HUES48 (cell line): Measurements from ENCODE around the gene GRIN2A.

Experiments used
- H3K27ac ChIP-seq: one replicate; pipeline ENCODE4 v1.7.0; 2013; ENCODE audit warnings: low read depth, low read length, inconsistent platforms
- H3K27me3 ChIP-seq: 2 replicates; pipeline ENCODE4 v1.6.1; 2013; ENCODE audit warnings: mild to moderate bottlenecking, low read length; ENCODE audit not compliant: control insufficient read depth, insufficient read depth
- H3K36me3 ChIP-seq: 2 replicates; pipeline ENCODE4 v1.6.1; 2013; ENCODE audit warnings: low read length; ENCODE audit not compliant: control insufficient read depth, insufficient read depth
- H3K4me1 ChIP-seq: 2 replicates; pipeline ENCODE4 v1.6.1; 2013; ENCODE audit warnings: mild to moderate bottlenecking, low read length; ENCODE audit not compliant: control insufficient read depth, insufficient read depth
- H3K4me3 ChIP-seq: 2 replicates; pipeline ENCODE4 v1.5.1; 2013; ENCODE audit warnings: mild to moderate bottlenecking, low read depth, low read length
- H3K9ac ChIP-seq: 2 replicates; pipeline ENCODE4 v1.6.1; 2013; ENCODE audit warnings: mild to moderate bottlenecking, low read depth, low read length, moderate library complexity
- H3K9me3 ChIP-seq: 2 replicates; pipeline ENCODE4 v1.6.1; 2013; ENCODE audit warnings: low read length; ENCODE audit not compliant: control insufficient read depth, insufficient read depth

Gene GRIN2A

DNA sequence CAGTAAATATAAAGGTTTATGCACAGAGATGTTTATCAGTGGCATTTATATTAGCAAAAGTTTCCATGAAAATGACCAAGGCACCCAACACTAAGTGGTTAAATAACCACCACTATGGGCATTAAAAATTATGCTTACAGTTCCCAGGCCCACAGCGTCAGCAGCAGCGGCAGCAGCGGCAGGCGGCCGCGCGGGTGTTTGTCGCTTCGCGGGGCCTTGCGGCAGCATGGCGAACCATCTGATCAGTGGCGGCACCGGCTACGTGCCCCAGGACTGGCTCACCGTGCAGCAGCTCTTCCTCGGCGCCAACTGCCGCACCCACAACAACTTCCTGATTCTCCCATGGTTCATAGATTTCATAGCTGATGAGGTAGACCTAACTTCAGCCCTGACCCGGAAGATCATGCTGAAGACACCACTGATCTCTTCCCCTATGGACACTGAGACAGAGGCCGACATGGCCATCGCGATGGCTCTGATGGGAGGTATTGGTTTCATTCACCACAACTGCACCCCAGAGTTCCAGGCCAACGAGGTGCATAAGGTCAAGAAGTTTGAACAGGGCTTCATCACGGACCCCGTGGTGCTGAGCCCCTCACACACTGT, 71.0 kb downstream of the GRIN2A start:
- Histone ChIP-seq H3K27ac (no peak overlapping the region), H3K4me1 (no peaks in the 10 kb centered on the region), H3K27me3 (no peaks in the 10 kb centered on the region), H3K9ac (no peak overlapping the region), H3K9me3 (no peaks in the 10 kb centered on the region), H3K36me3 (no peaks in the 10 kb centered on the region), H3K4me3 (no peak overlapping the region)

DNA sequence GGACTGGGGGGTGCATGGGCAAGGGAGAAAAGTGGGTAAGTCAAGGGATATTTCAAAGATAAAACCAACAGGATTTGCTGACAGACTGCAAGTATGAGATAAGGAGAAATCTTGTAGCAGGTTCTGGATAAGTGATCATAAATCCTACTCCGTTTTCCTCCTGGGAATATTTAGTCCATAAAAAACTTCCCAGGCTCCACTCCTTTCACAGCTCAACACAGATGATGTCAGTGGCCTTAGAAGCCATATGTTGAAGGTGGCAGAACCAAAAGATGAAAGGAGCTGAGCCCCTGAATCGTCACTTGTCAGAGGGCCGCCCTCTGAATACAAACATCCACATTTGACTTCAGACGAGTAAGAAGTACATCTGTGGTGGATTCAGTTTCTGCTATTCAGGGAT, 71.7 kb downstream of the GRIN2A start:
- H3K4me1 ChIP-seq: no peaks in the 10 kb centered on the region
- no peak overlapping the region for H3K4me3 ChIP-seq
- H3K27ac ChIP-seq: no peak overlapping the region
- H3K9me3 ChIP-seq: no peaks in the 10 kb centered on the region
- H3K9ac ChIP-seq: no peak overlapping the region
- H3K36me3 ChIP-seq: no peaks in the 10 kb centered on the region
- H3K27me3 ChIP-seq: no peaks in the 10 kb centered on the region

DNA sequence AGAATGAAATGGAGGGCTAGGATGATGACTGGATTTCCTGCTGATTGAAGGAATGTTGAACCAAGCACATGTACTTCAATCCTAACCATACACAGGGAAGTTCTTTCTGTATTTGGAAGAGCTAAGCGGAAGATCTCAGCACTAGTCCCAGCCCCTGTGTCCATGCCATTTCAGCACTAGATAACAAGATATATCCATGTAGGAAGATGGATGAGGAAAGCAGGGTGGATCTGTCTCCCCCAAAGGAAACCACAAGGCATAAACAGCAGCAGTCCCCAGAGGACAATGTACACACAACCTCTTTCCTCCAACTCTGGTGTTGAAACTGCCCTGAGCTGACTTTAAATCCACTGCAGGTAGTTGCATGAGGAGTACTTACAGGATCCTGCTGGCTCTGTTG, 75.1 kb downstream of the GRIN2A start:
- Histone ChIP-seq H3K36me3 (no peaks in the 10 kb centered on the region), H3K4me3 (no peak overlapping the region), H3K9me3 (no peaks in the 10 kb centered on the region), H3K4me1 (no peaks in the 10 kb centered on the region), H3K27me3 (no peaks in the 10 kb centered on the region), H3K27ac (no peak overlapping the region), H3K9ac (no peak overlapping the region)

DNA sequence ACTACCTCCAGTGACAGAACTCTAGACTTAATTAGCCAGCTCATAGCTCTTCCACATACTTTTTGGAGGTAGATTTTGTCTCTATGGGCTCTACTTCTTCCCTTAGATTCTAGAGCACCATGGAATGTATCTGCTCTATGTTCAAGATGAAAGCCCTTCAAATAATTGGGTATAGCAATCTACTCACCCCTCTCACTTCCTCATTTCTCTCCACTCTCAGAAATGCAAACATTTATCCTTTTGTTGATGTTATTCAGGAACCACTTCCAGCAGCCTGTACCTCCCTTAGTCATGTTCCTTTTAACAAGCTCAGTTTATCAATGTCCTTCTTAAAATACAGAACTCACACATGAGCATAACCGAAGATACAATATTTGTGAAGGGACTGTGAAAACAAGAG, 78.5 kb downstream of the GRIN2A start:
- no peak overlapping the region for H3K27ac ChIP-seq
- no peak overlapping the region for H3K9ac ChIP-seq
- H3K9me3 ChIP-seq: no peaks in the 10 kb centered on the region
- no peaks in the 10 kb centered on the region for H3K36me3 ChIP-seq
- no peaks in the 10 kb centered on the region for H3K4me1 ChIP-seq
- H3K4me3 ChIP-seq: no peak overlapping the region
- no peaks in the 10 kb centered on the region for H3K27me3 ChIP-seq

DNA sequence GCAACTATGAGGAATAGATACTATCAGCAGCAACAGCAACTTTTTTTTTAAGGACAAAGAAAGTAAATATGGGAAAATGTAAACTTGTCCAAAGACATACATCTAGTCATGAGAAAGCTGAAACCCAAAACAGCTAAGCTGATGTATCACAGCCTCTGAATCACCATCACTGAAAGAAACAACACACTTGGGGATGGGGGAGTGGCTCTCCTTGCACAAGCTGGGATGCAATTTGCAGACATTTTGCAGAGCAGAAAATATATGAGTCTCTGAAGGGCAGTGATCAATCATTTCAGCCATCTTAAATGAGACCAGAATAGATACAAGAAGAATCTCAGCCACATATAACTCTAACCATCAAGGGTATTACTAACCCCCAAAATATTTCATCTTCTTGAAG, 79.1 kb downstream of the GRIN2A start:
- Histone ChIP-seq H3K27ac (no peak overlapping the region), H3K9ac (no peak overlapping the region), H3K4me3 (no peak overlapping the region), H3K27me3 (no peaks in the 10 kb centered on the region), H3K4me1 (no peaks in the 10 kb centered on the region), H3K36me3 (no peaks in the 10 kb centered on the region), H3K9me3 (no peaks in the 10 kb centered on the region)

DNA sequence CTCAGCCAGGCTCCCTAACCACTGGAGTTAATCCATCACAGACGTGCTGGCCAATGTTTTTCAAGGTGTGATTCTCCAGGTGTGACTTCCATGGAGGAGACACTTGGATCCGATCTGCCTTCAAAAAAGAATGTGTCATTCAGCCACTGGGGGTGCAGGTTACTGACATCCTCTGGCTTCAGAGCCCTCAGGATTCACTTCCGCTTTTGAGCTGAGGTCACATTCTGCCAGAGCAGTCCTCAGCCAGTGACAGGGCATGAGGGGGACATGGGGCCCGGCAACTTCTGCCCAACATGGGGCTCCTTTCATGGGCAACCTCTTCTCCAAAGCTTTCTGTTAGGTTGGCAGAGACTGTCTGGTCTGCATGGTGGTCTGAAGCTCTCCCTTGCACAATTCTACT, 81.4 kb downstream of the GRIN2A start:
- Histone ChIP-seq H3K27me3 (no peaks in the 10 kb centered on the region), H3K9ac (no peak overlapping the region), H3K4me3 (no peak overlapping the region), H3K9me3 (no peaks in the 10 kb centered on the region), H3K4me1 (no peaks in the 10 kb centered on the region), H3K27ac (no peak overlapping the region), H3K36me3 (no peaks in the 10 kb centered on the region)

DNA sequence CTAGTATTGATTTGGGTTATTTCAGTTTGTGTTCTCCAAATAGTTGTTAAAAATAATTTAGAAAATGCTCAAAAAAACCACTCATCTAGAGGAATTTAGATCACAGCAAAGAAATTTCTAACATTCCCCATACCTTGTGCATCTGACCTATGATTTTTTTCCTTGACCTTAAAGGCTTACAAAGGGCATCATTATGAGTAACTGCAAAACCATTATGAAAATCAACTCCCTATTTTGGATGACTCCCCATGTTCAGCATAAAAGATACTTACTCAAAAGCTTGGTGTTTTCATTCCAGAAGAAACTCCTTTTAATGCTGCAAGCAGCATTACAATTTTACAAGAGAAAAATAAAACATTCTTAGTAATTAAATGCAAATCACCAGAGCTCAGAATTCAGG, 83.2 kb downstream of the GRIN2A start:
- no peaks in the 10 kb centered on the region for H3K36me3 ChIP-seq
- no peak overlapping the region for H3K9ac ChIP-seq
- H3K27me3 ChIP-seq: no peaks in the 10 kb centered on the region
- no peak overlapping the region for H3K4me3 ChIP-seq
- no peaks in the 10 kb centered on the region for H3K4me1 ChIP-seq
- no peak overlapping the region for H3K27ac ChIP-seq
- H3K9me3 ChIP-seq: no peaks in the 10 kb centered on the region

DNA sequence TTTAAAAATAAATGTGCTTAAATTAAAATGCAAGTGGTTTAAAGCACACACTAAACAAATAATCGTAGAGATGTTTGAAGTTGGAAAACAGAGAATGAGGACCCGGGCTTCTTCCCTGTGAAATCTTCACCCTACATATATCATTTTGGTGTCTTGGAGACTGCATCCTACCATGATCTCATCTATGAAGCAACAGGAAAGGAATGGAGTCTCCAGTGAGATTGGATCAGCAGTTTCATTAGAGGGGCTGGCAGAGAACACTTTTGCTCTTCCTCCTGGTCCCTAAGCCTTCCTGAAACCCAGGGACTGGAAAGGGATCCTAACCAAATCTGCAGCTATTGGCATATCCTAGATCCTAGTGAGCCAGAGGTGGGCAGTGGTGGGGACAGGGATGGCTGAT, 85.0 kb downstream of the GRIN2A start:
- Histone ChIP-seq H3K4me1 (no peaks in the 10 kb centered on the region), H3K9me3 (no peaks in the 10 kb centered on the region), H3K36me3 (no peaks in the 10 kb centered on the region), H3K27me3 (no peaks in the 10 kb centered on the region), H3K9ac (no peak overlapping the region), H3K4me3 (no peak overlapping the region), H3K27ac (no peak overlapping the region)

DNA sequence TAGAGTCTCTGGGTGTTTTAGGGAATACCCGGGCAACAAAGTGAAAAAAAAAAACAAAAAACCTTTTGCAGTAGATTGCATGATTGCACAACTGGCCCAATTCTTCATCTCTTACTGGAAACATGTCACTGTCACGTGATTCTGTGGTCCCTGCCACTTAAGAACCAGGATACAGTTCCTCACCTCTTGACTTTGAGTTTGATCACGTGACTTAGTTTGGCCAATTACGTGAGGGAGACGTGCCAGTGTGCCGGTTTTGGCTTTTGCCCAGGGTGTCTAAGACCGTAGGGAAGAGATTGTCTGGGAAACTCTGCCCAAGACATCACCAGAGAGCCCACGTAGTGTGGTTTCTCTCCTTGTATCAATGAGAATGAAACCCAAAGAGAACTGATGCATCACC, 88.7 kb downstream of the GRIN2A start:
- Histone ChIP-seq H3K4me3 (no peak overlapping the region), H3K27me3 (no peaks in the 10 kb centered on the region), H3K27ac (no peak overlapping the region)

DNA sequence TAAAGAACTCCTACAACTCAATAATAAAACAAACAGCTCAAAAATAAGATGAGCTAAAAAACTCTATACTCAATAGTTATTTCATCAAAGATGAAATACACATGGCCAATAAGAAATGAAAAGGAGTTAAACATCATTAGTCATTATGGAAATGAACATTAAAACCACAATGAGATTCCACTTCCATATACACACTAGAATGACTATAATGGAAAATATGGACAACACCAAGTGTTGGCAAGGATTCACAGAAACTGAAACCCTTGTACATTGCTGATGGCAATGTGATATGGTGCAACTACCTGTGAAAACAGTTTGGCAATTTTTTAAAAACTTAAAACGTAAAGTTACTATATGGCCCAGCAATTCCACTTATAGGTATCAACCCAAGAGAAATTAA, 91.4 kb downstream of the GRIN2A start:
- Histone ChIP-seq H3K36me3 (no peaks in the 10 kb centered on the region), H3K27me3 (no peaks in the 10 kb centered on the region), H3K9me3 (no peaks in the 10 kb centered on the region), H3K9ac (no peak overlapping the region), H3K4me1 (no peaks in the 10 kb centered on the region), H3K4me3 (no peak overlapping the region), H3K27ac (no peak overlapping the region)

More for the DNA sequence above, 88.7 kb downstream of the GRIN2A start:
- Histone ChIP-seq H3K9ac (no peak overlapping the region), H3K4me1 (no peaks in the 10 kb centered on the region), H3K36me3 (no peaks in the 10 kb centered on the region), H3K9me3 (no peaks in the 10 kb centered on the region)

DNA sequence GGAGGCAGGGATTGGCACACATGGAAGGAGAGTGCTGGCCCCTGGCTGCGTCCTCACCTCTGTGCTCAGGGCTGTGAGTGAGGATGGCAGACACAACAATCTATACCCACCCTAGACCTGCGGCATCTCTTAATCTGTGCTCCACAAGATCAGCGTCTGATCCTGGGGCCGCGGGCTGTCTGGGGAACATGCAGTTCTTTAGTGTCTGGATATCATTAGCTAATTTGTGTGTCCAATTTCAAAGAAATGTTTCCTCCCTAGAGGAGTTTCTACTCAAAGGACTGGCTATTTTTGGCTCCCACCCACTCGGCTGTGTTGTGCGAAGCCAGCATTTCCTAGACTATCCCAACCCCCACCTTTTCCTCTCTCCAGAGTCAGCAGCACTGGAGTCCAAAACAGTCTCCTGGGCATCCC, 93.8 kb downstream of the GRIN2A start:
- Histone ChIP-seq H3K9ac (no peak overlapping the region), H3K4me1 (no peaks in the 10 kb centered on the region), H3K27ac (no peak overlapping the region), H3K9me3 (no peaks in the 10 kb centered on the region), H3K4me3 (no peak overlapping the region), H3K27me3 (no peaks in the 10 kb centered on the region), H3K36me3 (no peaks in the 10 kb centered on the region)

DNA sequence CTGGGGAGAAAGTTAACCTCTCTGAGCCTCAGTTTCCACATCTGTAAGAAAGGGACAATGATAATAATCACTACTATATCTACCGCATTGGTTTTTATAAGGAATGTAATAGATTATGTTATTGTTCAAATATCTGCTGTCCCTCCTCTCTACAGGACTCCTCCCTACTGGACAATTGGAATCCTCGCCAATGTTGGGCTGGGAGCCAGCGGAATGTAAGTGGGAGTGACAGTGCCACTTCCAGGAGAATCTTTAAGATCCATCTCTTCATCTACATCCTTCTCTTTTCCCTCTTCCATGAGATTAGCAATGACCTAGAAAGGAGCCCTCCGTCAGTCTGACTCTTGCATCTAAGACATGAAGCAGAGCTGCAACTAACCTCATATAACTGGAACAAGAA, 95.1 kb downstream of the GRIN2A start:
- Histone ChIP-seq H3K9me3 (no peaks in the 10 kb centered on the region), H3K4me3 (no peak overlapping the region), H3K4me1 (no peaks in the 10 kb centered on the region), H3K36me3 (no peaks in the 10 kb centered on the region), H3K27ac (no peak overlapping the region), H3K27me3 (no peaks in the 10 kb centered on the region), H3K9ac (no peak overlapping the region)
